ENCODE data around the gene ACSF3.
"Not testable (repeated sequence)": the region's sequence is repeated elsewhere in the genome, so short reads cannot be mapped to it uniquely, and the experiment has no call there.

ACSF3 gene

DNA sequence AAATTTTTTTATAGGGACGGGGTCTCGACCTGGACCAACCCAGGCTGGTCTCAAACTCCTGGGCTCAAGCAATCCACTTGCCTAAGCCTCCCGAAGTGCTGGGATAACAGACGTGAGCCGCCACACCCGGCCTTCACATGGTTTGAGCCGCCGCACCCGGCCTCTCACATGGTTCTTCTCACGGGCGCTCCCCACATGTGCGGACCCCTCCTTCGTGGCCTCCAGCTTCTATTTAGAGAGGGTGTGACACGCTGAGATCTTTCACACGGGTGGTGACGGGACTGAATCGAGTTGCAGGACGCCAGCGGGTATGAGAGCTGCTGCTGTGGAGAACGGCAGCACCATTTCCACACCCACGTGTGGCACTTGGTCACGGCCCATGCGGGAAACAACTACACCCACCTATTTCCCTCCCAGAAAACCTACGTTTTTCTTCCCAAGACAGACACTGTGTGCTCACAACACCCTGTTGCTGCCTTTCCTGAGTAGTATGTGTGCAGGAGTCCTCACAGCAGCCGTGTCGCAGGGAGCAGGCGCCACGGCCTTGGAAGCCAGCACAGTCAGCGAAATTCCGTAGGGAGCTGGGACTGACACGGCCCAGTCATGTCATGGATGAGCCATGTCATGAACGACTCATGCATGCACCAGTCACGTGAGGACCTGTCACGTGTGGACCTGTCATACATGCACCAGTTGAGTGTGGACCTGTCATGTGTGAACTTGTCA is 20.1 kb upstream of the ACSF3 start:
- TF ChIP-seq, protein P1, sequence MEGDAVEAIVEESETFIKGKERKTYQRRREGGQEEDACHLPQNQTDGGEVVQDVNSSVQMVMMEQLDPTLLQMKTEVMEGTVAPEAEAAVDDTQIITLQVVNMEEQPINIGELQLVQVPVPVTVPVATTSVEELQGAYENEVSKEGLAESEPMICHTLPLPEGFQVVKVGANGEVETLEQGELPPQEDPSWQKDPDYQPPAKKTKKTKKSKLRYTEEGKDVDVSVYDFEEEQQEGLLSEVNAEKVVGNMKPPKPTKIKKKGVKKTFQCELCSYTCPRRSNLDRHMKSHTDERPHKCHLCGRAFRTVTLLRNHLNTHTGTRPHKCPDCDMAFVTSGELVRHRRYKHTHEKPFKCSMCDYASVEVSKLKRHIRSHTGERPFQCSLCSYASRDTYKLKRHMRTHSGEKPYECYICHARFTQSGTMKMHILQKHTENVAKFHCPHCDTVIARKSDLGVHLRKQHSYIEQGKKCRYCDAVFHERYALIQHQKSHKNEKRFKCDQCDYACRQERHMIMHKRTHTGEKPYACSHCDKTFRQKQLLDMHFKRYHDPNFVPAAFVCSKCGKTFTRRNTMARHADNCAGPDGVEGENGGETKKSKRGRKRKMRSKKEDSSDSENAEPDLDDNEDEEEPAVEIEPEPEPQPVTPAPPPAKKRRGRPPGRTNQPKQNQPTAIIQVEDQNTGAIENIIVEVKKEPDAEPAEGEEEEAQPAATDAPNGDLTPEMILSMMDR (IDR thresholded peaks at IDR 0.05; ENCODE audit: insufficient read depth, low read depth, low read length, missing control alignments) = no peak
- DNase-seq (ENCODE audit: low read depth) = no peak
- no peak overlapping the region for H3K4me3 ChIP-seq (ENCODE audit: low read depth, low read length)

DNA sequence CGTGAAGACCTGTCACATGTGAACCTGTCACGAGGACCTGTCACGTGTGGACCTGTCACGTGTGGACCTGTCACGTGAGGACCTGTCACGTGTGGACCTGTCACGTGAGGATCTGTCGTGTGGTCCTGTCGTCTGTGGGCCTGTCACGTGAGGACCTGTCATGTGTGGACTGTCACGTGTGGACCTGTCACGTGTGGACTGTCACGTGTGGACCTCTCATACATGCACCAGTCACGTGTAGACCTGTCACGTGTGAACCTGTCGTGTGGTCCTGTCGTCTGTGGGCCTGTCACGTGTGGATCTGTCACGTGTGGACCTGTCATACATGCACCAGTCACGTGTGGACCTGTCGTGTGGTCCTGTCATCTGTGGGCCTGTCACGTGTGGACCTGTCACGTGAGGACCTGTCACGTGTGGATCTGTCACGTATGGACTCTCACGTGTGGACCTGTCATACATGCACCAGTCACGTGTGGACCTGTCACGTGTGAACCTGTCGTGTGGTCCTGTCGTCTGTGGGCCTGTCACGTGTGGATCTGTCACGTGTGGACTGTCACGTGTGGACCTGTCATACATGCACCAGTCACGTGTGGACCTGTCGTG is 19.5 kb upstream of the ACSF3 start:
- not testable (repeated sequence) for DNase-seq (ENCODE audit: low read depth); H3K4me3 ChIP-seq (ENCODE audit: low read depth, low read length)

DNA sequence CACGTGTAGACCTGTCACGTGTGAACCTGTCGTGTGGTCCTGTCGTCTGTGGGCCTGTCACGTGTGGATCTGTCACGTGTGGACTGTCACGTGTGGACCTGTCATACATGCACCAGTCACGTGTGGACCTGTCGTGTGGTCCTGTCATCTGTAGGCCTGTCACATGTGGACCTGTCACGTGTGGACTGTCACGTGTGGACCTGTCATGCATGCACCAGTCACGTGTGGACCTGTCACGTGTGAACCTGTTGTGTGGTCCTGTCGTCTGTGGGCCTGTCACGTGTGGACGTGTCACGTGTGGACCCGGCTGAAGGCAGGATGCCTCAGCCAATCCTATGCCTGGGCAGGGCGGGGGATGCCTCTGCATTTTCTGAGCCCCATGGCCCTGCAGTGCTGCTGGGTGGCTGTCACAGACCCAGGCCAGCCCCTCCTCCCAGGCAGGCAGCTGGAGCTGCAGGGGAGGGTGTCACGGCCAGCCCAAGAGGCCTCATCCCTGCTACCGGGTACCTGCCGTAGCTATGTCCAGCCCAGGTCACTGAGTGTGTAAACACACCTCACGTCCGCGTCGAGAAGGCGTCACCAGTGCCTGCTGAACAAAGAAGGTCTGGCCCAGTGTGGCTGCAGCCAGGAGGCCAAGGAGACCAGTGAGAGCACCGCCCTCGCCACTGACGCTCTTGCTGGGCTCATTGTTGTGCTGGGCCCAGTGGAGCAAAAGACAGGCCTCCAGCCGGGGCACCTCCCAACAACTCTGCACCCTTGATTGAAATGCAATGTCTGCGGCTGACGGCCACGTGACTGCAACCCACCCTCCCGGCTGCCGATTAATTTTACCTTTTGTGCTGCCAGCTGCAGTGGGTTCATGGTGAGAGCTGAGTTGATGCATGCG is 18.6 kb upstream of the ACSF3 start:
- TF ChIP-seq, protein P1 (IDR thresholded peaks at IDR 0.05; ENCODE audit: insufficient read depth, low read depth, low read length, missing control alignments) = no peak
- H3K4me3 ChIP-seq (ENCODE audit: low read depth, low read length) = no peak overlapping the region
- DNase-seq (ENCODE audit: low read depth) = no peak

DNA sequence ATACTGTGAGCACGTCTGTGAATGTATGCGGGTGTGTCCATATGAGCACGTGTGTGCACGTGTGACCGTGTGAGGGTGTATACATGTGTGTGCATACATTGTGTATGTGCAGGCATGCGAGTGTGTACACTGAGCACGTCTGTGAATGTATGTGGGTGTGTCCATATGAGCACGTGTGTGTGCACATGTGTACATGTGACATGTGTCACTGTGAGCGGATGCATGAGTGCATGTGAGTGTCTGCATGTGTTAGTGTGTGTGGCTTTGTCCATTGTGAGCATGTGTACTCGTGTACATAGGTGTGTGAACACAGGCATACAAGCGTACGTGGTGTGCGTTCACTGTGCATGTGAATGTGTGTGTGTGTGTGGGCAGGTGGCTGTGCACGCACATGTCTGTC is 17.5 kb upstream of the ACSF3 start:
- TF ChIP-seq, protein P1 (IDR thresholded peaks at IDR 0.05; ENCODE audit: insufficient read depth, low read depth, low read length, missing control alignments) = no peak
- no peak overlapping the region for H3K4me3 ChIP-seq (ENCODE audit: low read depth, low read length)
- no peak for DNase-seq (ENCODE audit: low read depth)

DNA sequence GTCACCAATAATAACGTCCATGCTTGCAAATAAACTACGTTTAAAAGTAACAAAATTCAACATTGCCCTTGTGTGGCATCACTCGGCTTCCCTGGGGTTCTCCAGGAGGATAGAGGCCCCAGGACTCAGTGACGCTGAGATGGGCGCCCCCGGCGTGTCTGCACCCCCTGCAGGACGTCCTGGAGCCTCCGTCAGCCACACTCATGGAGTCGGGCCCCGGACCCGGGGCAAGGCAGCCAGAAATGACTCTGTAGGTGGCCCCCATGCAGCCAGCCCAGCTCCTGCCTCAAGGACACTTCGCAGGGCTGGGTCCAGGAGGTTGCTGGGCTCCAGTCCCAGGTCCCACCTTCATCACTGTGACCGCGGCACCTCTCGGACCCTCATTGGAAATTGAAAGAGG is 16.6 kb upstream of the ACSF3 start:
- DNase-seq (ENCODE audit: low read depth) = no peak
- no peak overlapping the region for H3K4me3 ChIP-seq (ENCODE audit: low read depth, low read length)
- TF ChIP-seq, protein P1 (IDR thresholded peaks at IDR 0.05; ENCODE audit: insufficient read depth, low read depth, low read length, missing control alignments) = no peak

DNA sequence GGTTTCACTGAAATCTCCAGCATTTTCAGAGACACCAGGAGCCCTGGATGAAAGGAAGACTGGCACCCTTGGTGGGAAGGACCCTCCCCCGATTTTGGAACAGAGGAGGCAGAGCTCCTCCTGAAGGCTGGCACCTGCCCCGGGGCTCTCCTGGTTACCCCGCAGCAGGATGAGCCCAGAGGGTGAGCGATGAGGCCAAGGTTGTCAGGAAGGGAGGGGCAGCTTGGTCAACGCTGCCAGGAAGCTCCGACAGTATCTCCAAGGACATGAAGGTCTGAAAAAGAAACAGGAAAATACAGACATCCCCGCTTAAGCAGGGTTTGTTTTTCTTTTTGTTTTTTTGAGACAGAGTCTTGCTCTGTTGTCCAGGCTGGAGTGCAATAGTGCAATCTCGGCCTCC is 15.5 kb upstream of the ACSF3 start:
- no peak overlapping the region for H3K4me3 ChIP-seq (ENCODE audit: low read depth, low read length)
- no peak for DNase-seq (ENCODE audit: low read depth)
- TF ChIP-seq, protein P1 (IDR thresholded peaks at IDR 0.05; ENCODE audit: insufficient read depth, low read depth, low read length, missing control alignments) = no peak

DNA sequence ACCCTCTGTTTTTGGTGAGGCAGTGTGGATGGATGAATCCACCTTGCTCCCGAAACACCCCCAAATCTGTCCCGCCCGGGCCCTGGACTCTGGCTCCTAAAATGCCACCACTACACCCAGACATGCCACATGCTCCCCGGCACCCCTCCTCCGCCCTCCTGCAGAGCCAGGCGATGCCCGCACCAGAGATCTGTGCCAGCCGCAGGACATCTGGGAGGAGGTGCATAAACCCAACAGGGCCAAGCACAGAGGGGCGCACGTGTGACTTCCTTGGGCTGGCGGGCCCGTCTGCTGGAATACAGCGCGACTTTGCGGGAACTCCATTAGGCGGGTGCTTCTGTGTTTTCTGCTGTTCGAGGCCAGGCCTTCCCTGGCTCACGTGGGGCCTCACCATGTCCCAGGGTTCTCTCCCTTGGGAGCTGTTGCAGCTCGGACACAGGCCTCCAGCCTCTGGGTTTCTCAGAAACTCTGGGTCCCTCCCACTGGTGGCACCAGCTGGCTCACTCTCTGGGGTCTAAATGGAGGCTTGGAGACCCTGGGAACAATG is 14.1 kb upstream of the ACSF3 start:
- no peak overlapping the region for H3K4me3 ChIP-seq (ENCODE audit: low read depth, low read length)
- DNase-seq (ENCODE audit: low read depth) = no peak

More for the DNA sequence above, 14.1 kb upstream of the ACSF3 start:
- TF ChIP-seq, protein P1 (IDR thresholded peaks at IDR 0.05; ENCODE audit: insufficient read depth, low read depth, low read length, missing control alignments) = no peak

Measured in GM12865 (cell line).